K562 (cell line): ENCODE measurements around the gene SH3D19. TPM values are rescaled to one million over a fixed set of nuclear protein-coding genes. Genes with fewer than 3 reads are reported as not detected.

Experiments
- ATAC-seq: fragments of 200-7000 bp; cut with Tn5 transposase; 3 replicates; pipeline ENCODE4 v1.9.1; 2020; ENCODE audit warnings: moderate library complexity
- BruUV-seq: library from RNA; stranded (reverse); fragments of 400-500 nt; replicated peaks from 2 replicates; lab custom pipeline; 2021; lab: Mats Ljungman, UMichigan
- CTCF ChIA-PET: fragments of 300-600 bp; formaldehyde crosslinking; extraction: SDS; loops from one replicate; lab custom pipeline; 2021; ENCODE audit warnings: low intra/inter-chr PET ratio; lab: Yijun Ruan, JAX
- POLR2A ChIA-PET: fragments of 300-600, 350-650 bp; sonication (Branson Sonifier 250); formaldehyde crosslinking; extraction: SDS; loops from one replicate; lab custom pipeline; 2021; ENCODE audit warnings: antibody characterized with exemption, inconsistent platforms; lab: Yijun Ruan, JAX
- DNase-seq, 4 experiments: peaks; one replicate each; pipeline versions ENCODE4 v3.0.0 to v3.0.0-alpha.2; 2011 to 2018; ENCODE audit warnings: low spot score in 3 of 4, mixed read lengths in 3 of 4; ENCODE audit errors: extremely low read depth in 1 of 4
- FAIRE-seq: peaks from 2 replicates; lab custom pipeline; 2011; peaks lifted over from hg19 to GRCh38; lab: Jason Lieb, UNC
- H2AFZ ChIP-seq: 2 replicates; pipeline ENCODE4 v1.6.0; 2011; ENCODE audit warnings: low read depth, low read length, control low read depth, inconsistent platforms
- H3K27ac ChIP-seq: fragments of 200-600 bp; 3 replicates; pipeline ENCODE4 v1.8.0; 2011; ENCODE audit warnings: low read depth, mild to moderate bottlenecking, control low read depth, inconsistent platforms, low read length, moderate library complexity, mixed read lengths; ENCODE audit errors: extremely low read depth
- H3K27me3 ChIP-seq, 2 experiments: fragments of 300-600 bp in 1 of 2; 2 replicates in 1 of 2; 3 replicates in 1 of 2; pipeline versions ENCODE4 v1.6.0 to v1.8.0; 2011; ENCODE audit warnings: inconsistent platforms in 2 of 2, low read length in 2 of 2, mild to moderate bottlenecking in 1 of 2, mixed read lengths in 1 of 2, moderate library complexity in 1 of 2; ENCODE audit not compliant: control insufficient read depth in 2 of 2, insufficient read depth in 2 of 2
- H3K36me3 ChIP-seq: fragments of 300-600 bp; 3 replicates; pipeline ENCODE4 v1.8.0; 2011; ENCODE audit warnings: mild to moderate bottlenecking, low read length, inconsistent platforms; ENCODE audit not compliant: control insufficient read depth, insufficient read depth
- H3K4me1 ChIP-seq, 2 experiments: fragments of 200-600 bp in 1 of 2; replicated peaks in 1 of 2; 2 replicates in 1 of 2; 3 replicates in 1 of 2; pipeline versions ENCODE4 v1.5.1 to v1.8.0; 2011; ENCODE audit warnings: inconsistent platforms in 2 of 2, low read length in 2 of 2, mild to moderate bottlenecking in 1 of 2, mixed read lengths in 1 of 2, moderate library complexity in 1 of 2; ENCODE audit not compliant: control insufficient read depth in 2 of 2, insufficient read depth in 2 of 2
- H3K4me2 ChIP-seq: 2 replicates; pipeline ENCODE4 v1.6.1; 2011; ENCODE audit warnings: low read length, control low read depth, inconsistent platforms, mixed read lengths; ENCODE audit not compliant: insufficient read depth
- H3K4me3 ChIP-seq: fragments of 200-600 bp; sonication (generic), shearing (Covaris generic); 2 replicates; pipeline ENCODE4 v1.5.1; 2016; ENCODE audit warnings: control low read depth, inconsistent platforms
- H3K79me2 ChIP-seq: fragments of 200-600 bp; 3 replicates; pipeline ENCODE4 v1.8.0; 2011; ENCODE audit warnings: low read length, inconsistent platforms; ENCODE audit not compliant: control insufficient read depth, insufficient read depth
- H3K9ac ChIP-seq, 2 experiments: 2 replicates each; pipeline versions ENCODE4 v1.6.0 to v1.6.1; 2011; ENCODE audit warnings: low read depth in 2 of 2, low read length in 2 of 2, control low read depth in 1 of 2, inconsistent platforms in 1 of 2, mild to moderate bottlenecking in 1 of 2, mixed read lengths in 1 of 2; ENCODE audit not compliant: insufficient read depth in 1 of 2
- H3K9me1 ChIP-seq: one replicate; pipeline ENCODE4 v1.6.0; 2011; ENCODE audit warnings: inconsistent platforms, mild to moderate bottlenecking, low read length, moderate library complexity; ENCODE audit not compliant: control insufficient read depth, insufficient read depth
- H3K9me3 ChIP-seq: replicated peaks from 2 replicates; pipeline ENCODE4 v1.5.1; 2011; ENCODE audit warnings: low read depth, low read length, inconsistent platforms; ENCODE audit not compliant: control insufficient read depth, insufficient read depth
- H4K20me1 ChIP-seq: replicated peaks from 2 replicates; pipeline ENCODE4 v1.6.1; 2011; ENCODE audit warnings: low read length, inconsistent platforms, mixed read lengths; ENCODE audit not compliant: control insufficient read depth, insufficient read depth
- ARID2 ChIP-seq: fragments of 450-650 bp; IDR thresholded peaks from 2 replicates; pipeline ENCODE4 v1.6.1; 2017; ENCODE audit warnings: antibody characterized with exemption, mild to moderate bottlenecking
- DACH1 ChIP-seq: fragments of 450-650 bp; IDR thresholded peaks from 2 replicates; pipeline ENCODE4 v1.6.1; 2018; ENCODE audit not compliant: partially characterized antibody
- HDGF ChIP-seq: fragments of 450-650 bp; IDR thresholded peaks from 2 replicates; pipeline ENCODE4 v1.6.1; 2016
- HIVEP1 ChIP-seq: fragments of 250-450 bp; sonication (Bioruptor Pico); IDR thresholded peaks from 2 replicates; pipeline ENCODE4 v1.4.0; 2020; ENCODE audit warnings: mild to moderate bottlenecking
- LCOR ChIP-seq: sonication (generic); formaldehyde crosslinking; IDR thresholded peaks from 2 replicates; pipeline ENCODE4 v1.8.0; 2022; ENCODE audit warnings: mild to moderate bottlenecking, missing genetic modification reagents
- PHF8 ChIP-seq: fragments of 200-600 bp; sonication (generic); IDR thresholded peaks from 2 replicates; pipeline ENCODE4 v1.6.1; 2012; ENCODE audit warnings: mixed run types, mild to moderate bottlenecking, inconsistent platforms, low read length, moderate library complexity, borderline replicate concordance
- RFX1 ChIP-seq: fragments of 450-650 bp; IDR thresholded peaks from 2 replicates; pipeline ENCODE4 v1.6.1; 2016; ENCODE audit warnings: mild to moderate bottlenecking, moderate library complexity
- RHOXF2B ChIP-seq: fragments of 250-450 bp; sonication (Bioruptor Pico); conservative IDR thresholded peaks from 2 replicates; pipeline ENCODE4 v1.5.1; 2021
- SRSF7 ChIP-seq: fragments of 200-400 bp; formaldehyde crosslinking; optimal IDR thresholded peaks from 2 replicates; pipeline ENCODE3; 2017; ENCODE audit warnings: mild to moderate bottlenecking, low read depth, low read length
- STAG1 ChIP-seq: sonication (generic); formaldehyde crosslinking; IDR thresholded peaks from 2 replicates; pipeline ENCODE4 v1.5.0; 2020; ENCODE audit warnings: missing genetic modification reagents, borderline replicate concordance
- ZNF263 ChIP-seq: sonication (generic); formaldehyde crosslinking; IDR thresholded peaks from 2 replicates; pipeline ENCODE4 v1.8.0; 2022; ENCODE audit warnings: mild to moderate bottlenecking, missing genetic modification reagents, borderline replicate concordance
- ZNF354B ChIP-seq: fragments of 250-450 bp; sonication (Bioruptor Pico); IDR thresholded peaks from 2 replicates; pipeline ENCODE4 v1.4.0; 2020
- WGBS: fragments of 100-300 bp; shearing (Covaris generic); methylation state at CpG from one replicate; pipeline ENCODE4 v1.1.6; 2016; ENCODE audit warnings: low coverage, mixed read lengths; ENCODE audit not compliant: insufficient coverage; ENCODE audit errors: missing lambda C conversion rate; 5-methylcytosine and 5-hydroxymethylcytosine counted together
- in situ Hi-C: fragments of 300-500 bp; cut with MboI; formaldehyde crosslinking; loops from 4 replicates; pipeline ENCODE4 v1.15.0; 2018; ENCODE audit warnings: inconsistent platforms, mixed read lengths
- intact Hi-C: fragments of 100-400 bp; cut with micrococcal nuclease; formaldehyde crosslinking; loops from 2 replicates; pipeline ENCODE4 v1.14.2; 2022
- polyA plus RNA-seq, 8 experiments: library from polyadenylated mRNA; depleted of rRNA in 4 of 8; stranded (reverse) in 5 of 8; unstranded in 3 of 8; fragments of >200 nt; fragmentation: Nextera tagmentation in 2 of 8; fragmentation: Illumina TruSeq in 1 of 8; extraction: Ambion mirVana in 2 of 8; extraction: Trizol in 1 of 8; gene quantifications; 2 replicates each; pipeline versions ENCODE4 v1.2.1 to v1.2.3, GENCODE V29; 2011 to 2014; ENCODE audit warnings: inconsistent platforms in 1 of 8, missing spikeins in 1 of 8
- total RNA-seq, 7 experiments: library from RNA; depleted of rRNA in 6 of 7; stranded (reverse); fragments of >200 nt in 6 of 7; fragmentation: Illumina TruSeq in 2 of 7; extraction: Trizol in 2 of 7; gene quantifications; 2 replicates each; pipeline versions ENCODE4 v1.2.1 to v1.2.3, GENCODE V29; 2011 to 2021; ENCODE audit warnings: low replicate concordance in 1 of 7
- TF ChIP-seq, protein P1 (sequence below): fragments of 250-450 bp; sonication (Bioruptor Pico); IDR thresholded peaks from 2 replicates; pipeline ENCODE4 v1.4.0; 2020
- TF ChIP-seq, protein P2 (sequence below): fragments of 250-450 bp; sonication (Bioruptor Pico); IDR thresholded peaks from 2 replicates; pipeline ENCODE4 v1.4.0; 2020
- TF ChIP-seq, protein P3 (sequence below), 2 experiments: IDR thresholded peaks; 2 replicates each; pipeline ENCODE4 v1.6.1; 2011; ENCODE audit warnings: borderline replicate concordance in 1 of 2, control low read depth in 1 of 2, low read depth in 1 of 2, low read length in 1 of 2, mild to moderate bottlenecking in 1 of 2, mixed read lengths in 1 of 2, moderate library complexity in 1 of 2; ENCODE audit not compliant: insufficient read depth in 1 of 2, insufficient read length in 1 of 2, poor library complexity in 1 of 2, severe bottlenecking in 1 of 2; ENCODE audit errors: extremely low read depth in 1 of 2

The SH3D19 gene
- total and polyA plus RNA-seq, 9 of the 15 experiments (the other 6 are each of a cell fraction or from before 2014, with no cell fraction given), result 0.42 to 2.2 (median 1.1) TPM; not detected in 6

DNA sequence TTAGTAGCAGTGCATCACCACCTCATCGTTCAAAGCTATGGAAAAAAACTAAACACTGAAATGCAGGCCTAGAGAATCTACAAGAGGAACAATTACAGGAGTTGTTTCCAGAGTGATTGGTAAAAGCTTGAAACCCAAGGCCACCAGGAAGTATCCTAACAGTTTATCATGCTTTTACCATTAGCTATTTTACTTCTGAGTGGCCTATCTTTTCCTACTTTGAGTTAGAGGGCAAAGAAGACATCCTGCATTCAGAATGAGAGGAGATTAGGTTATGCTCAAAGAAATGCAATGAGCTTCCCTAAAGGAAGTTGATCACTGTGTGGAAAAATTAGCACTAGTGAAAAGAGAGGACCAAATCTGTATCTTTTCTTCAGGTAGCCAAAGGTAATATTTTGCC lies 118.2 kb downstream of the SH3D19 start:
- H3K4me2 ChIP-seq, result no peak overlapping the region

More for the DNA sequence above, 118.2 kb downstream of the SH3D19 start:
- no TSS peak for BruUV-seq
- DNase-seq (no peak), ATAC-seq (no peak), FAIRE-seq (no peak)
- no peak overlapping the region for H2AFZ ChIP-seq
- 0% methylated on average over 1 of the region's 1 CpG for WGBS
- H4K20me1 ChIP-seq, result no peaks in the 10 kb centered on the region
- H3K36me3 ChIP-seq, result no peaks in the 10 kb centered on the region
- no peaks in the 10 kb centered on the region for H3K9me3 ChIP-seq
- H3K27ac ChIP-seq, result no peak overlapping the region
- H3K9me1 ChIP-seq, result no peaks in the 10 kb centered on the region
- peaks cover 4% of the 10 kb centered on the region in 2 experiments; a peak in 1 of 5 replicates for H3K27me3 ChIP-seq
- H3K4me3 ChIP-seq, result no peak overlapping the region
- intact Hi-C loops, result no loop called here
- ChIA-PET POLR2A (no interaction called here), CTCF (no interaction called here)
- H3K9ac ChIP-seq, result no peak overlapping the region
- in situ Hi-C loops, result no loop called here
- TF ChIP-seq RHOXF2B (CRISPR knock-in tag) (no peak), RFX1 (no peak), ZNF263 (no peak), ZNF354B (CRISPR knock-in tag) (no peak), HIVEP1 (CRISPR knock-in tag) (no peak), PHF8 (no peak), LCOR (CRISPR knock-in tag) (no peak), ARID2 (no peak), STAG1 (CRISPR knock-in tag) (no peak), SRSF7 (no peak), DACH1 (no peak), HDGF (no peak)
- TF ChIP-seq, protein P1, sequence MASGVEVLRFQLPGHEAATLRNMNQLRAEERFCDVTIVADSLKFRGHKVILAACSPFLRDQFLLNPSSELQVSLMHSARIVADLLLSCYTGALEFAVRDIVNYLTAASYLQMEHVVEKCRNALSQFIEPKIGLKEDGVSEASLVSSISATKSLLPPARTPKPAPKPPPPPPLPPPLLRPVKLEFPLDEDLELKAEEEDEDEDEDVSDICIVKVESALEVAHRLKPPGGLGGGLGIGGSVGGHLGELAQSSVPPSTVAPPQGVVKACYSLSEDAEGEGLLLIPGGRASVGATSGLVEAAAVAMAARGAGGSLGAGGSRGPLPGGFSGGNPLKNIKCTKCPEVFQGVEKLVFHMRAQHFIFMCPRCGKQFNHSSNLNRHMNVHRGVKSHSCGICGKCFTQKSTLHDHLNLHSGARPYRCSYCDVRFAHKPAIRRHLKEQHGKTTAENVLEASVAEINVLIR (CRISPR knock-in tag), result no peak
- TF ChIP-seq, protein P2, sequence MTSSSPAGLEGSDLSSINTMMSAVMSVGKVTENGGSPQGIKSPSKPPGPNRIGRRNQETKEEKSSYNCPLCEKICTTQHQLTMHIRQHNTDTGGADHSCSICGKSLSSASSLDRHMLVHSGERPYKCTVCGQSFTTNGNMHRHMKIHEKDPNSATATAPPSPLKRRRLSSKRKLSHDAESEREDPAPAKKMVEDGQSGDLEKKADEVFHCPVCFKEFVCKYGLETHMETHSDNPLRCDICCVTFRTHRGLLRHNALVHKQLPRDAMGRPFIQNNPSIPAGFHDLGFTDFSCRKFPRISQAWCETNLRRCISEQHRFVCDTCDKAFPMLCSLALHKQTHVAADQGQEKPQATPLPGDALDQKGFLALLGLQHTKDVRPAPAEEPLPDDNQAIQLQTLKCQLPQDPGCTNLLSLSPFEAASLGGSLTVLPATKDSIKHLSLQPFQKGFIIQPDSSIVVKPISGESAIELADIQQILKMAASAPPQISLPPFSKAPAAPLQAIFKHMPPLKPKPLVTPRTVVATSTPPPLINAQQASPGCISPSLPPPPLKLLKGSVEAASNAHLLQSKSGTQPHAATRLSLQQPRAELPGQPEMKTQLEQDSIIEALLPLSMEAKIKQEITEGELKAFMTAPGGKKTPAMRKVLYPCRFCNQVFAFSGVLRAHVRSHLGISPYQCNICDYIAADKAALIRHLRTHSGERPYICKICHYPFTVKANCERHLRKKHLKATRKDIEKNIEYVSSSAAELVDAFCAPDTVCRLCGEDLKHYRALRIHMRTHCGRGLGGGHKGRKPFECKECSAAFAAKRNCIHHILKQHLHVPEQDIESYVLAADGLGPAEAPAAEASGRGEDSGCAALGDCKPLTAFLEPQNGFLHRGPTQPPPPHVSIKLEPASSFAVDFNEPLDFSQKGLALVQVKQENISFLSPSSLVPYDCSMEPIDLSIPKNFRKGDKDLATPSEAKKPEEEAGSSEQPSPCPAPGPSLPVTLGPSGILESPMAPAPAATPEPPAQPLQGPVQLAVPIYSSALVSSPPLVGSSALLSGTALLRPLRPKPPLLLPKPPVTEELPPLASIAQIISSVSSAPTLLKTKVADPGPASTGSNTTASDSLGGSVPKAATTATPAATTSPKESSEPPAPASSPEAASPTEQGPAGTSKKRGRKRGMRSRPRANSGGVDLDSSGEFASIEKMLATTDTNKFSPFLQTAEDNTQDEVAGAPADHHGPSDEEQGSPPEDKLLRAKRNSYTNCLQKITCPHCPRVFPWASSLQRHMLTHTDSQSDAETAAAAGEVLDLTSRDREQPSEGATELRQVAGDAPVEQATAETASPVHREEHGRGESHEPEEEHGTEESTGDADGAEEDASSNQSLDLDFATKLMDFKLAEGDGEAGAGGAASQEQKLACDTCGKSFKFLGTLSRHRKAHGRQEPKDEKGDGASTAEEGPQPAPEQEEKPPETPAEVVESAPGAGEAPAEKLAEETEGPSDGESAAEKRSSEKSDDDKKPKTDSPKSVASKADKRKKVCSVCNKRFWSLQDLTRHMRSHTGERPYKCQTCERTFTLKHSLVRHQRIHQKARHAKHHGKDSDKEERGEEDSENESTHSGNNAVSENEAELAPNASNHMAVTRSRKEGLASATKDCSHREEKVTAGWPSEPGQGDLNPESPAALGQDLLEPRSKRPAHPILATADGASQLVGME, result no peak
- TF ChIP-seq, protein P3, sequence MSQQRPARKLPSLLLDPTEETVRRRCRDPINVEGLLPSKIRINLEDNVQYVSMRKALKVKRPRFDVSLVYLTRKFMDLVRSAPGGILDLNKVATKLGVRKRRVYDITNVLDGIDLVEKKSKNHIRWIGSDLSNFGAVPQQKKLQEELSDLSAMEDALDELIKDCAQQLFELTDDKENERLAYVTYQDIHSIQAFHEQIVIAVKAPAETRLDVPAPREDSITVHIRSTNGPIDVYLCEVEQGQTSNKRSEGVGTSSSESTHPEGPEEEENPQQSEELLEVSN (IDR thresholded peaks at IDR 0.05; ENCODE audit: borderline replicate concordance in 1 of 2, extremely low read depth in 1 of 2, insufficient read depth in 1 of 2, insufficient read length in 1 of 2, low read depth in 1 of 2, low read length in 1 of 2, poor library complexity in 1 of 2, severe bottlenecking in 1 of 2), result no peak
- no peaks in the 10 kb centered on the region for H3K4me1 ChIP-seq
- no peaks in the 10 kb centered on the region for H3K79me2 ChIP-seq
